ENCODE results near the gene PAOX.
A peak's percentile ranks its signal among the peaks of the same experiment; 100 is the strongest.

PAOX gene

DNA sequence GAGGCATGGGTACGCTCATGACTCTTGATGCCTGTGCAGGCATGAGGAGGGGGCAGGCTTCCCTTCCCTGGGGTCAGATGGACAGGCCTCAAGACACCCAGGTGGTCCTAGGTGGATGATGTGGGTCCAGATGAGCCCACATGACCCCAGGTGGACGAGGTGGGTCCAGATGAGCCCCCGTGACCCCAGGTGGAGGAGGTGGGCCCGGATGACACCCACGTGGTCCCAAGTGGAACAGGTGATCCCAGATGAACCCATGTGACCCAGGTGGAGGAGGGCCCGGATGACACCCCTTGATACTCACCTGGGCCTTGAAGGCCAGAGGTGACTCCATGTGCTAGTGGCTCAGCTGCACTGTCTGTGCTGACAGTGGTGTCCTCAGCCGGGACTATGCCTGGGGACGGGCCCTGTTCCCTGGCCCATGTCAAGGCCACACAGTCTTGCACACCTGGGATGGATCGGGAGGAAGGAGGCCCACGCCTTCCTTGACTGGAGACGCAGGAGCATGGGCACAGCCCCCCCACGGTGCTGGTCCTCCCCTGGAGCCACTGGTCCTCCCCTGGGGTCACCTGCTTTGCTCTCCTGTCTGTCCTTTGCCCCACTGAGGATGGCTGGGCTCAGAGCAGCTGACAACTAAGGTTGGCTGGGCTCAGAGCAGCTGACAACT, 28.6 kb upstream of the PAOX start:
- no peak for DNase-seq

DNA sequence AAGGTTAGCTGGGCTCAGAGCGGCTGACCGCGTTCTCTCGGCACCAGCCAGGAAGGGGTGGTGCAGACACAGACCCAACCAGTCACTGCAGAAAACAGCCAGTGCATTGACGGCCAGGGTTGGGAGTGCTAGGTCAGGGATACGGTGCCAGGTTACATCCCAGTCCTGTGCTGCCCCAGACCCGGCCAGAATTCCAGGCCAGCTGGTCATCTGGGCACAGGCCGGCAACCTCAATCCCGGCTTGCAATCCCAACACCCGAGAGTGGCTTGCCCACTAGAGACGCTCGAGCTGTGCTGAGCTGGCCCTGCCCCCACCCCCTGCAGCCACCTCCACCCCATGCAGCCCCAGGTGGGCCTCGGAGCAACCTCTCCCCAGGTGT, 28.1 kb upstream of the PAOX start:
- no peak for DNase-seq

- no peak for DNase-seq
Measured at GRCh38 chr10:133351408-133352318, 27.4 kb upstream of the PAOX start.

DNA sequence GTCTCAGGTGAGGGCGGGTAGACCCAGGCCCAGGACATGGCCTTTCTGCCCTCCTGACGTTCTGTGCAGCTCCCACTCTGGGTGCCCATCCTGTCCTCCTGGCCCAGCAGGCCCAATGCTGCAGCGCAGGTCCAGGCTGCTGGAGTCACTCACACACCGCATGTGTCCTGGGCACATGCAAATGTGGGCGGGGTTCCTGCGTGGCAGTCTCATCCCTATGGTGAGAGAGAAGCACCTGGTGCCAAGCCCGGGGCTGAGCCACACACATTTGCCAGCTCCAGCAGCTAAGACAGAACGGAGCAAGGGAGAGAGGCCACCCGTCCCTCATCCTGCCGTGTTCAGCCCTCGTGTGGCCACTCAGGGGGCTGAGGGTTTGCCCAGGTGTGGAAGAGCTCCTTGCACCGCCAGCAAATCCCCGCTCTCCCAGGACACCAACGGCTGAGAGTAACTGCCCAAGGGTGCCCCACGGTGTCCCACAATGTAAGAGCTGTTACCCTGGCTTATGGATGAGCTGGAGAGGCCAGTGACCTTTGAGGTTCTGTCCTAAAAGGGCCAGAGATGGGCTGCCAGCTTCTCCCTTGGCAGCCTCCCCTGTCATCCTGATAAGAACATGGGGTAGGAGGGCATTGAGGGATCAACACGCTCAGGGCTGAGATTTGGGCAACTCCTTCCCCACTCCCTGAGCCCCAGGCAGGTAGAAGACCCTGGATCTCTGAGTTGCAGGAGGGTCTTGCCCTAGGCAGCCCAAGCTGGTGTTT, 25.7 kb upstream of the PAOX start:
- DNase-seq = no peak

GRCh38 chr10:133353988-133354605, 25.0 kb upstream of the PAOX start:
- DNase-seq = no peak

DNA sequence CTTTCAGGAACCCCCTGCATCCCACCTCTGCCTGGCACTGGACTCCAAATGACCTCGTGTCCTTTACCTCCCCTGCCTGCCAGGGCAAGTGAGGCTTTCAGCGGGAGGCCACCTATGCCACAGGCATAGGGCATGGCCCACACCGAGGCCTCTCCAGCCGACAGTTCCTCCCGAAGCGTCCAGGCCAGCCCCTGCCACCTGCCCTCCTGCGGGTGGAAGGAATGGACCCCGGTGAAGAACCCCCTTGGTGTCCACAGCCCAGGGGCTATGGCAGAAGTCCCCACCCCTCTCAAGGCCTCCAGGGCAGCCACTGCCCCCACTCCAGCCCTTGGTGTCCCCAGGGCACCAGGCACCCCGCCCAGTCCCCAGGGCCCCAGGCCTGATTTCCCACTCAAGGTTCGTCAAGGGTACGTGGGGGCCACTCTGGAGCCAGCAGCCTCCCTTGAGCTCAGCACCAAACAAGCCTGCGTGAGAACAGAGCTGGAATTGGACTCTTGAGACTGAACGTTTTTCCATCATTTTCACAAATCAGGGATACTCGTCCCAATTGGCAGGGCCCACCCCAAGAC, 24.3 kb upstream of the PAOX start:
- no peak for DNase-seq

- no peak for DNase-seq
Measured at GRCh38 chr10:133355266-133355665, 23.8 kb upstream of the PAOX start.

DNA sequence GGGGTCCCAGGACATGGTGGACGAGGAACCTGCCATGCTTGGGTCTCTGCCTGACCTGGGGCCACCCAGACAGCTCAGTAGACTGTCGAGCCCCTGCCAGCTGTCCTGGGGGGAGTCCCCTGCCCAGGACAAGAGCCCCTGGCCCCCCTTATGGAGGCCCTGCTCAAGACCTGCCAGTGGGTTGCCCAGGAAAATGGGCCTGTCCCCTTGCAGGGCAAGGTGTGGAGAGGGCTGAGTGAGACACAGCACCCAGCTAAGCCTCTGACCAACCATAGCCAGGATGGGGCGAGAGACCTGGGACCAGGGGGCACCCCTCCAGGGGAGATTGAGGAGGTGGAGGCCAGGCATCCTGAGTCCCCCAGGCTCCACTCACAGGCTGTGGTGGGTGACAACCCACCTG, 23.1 kb upstream of the PAOX start:
- no peak for DNase-seq

DNA sequence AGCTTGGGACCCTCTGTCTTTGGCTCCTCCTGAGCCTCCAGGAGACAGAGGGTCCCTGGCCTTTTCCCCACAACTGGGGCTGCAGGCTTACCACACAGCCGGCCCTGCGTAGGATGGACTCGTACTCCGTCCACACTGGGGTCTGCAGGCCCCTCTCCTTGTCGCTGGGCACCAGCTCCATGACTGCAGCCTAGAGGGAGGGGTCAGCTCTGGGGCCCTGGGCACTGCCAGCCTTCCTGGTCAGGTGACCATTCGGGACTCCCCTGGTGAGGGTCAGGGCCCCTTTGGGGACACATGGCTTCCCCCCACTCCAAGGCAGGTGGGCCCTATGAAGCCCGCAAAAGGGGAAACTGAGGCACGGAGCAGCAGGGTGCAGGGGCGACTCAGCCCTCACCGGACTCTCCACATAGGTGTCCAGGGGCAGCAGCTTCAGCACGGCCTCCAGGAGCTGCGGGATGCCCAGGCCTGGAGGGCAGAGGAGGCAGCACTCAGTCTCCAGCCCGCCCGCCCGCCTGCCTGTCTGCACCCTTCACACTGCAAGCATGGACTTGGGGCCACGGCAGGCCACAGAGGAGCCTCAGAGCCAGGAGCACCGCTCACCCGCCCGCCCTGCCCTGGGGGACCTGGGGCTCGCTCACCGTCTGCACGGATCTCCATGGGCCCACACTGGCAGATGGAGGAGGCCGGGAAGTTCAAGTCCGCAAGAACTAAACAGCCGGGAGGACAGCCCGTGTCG, 22.3 kb upstream of the PAOX start:
- no peak for DNase-seq

DNA sequence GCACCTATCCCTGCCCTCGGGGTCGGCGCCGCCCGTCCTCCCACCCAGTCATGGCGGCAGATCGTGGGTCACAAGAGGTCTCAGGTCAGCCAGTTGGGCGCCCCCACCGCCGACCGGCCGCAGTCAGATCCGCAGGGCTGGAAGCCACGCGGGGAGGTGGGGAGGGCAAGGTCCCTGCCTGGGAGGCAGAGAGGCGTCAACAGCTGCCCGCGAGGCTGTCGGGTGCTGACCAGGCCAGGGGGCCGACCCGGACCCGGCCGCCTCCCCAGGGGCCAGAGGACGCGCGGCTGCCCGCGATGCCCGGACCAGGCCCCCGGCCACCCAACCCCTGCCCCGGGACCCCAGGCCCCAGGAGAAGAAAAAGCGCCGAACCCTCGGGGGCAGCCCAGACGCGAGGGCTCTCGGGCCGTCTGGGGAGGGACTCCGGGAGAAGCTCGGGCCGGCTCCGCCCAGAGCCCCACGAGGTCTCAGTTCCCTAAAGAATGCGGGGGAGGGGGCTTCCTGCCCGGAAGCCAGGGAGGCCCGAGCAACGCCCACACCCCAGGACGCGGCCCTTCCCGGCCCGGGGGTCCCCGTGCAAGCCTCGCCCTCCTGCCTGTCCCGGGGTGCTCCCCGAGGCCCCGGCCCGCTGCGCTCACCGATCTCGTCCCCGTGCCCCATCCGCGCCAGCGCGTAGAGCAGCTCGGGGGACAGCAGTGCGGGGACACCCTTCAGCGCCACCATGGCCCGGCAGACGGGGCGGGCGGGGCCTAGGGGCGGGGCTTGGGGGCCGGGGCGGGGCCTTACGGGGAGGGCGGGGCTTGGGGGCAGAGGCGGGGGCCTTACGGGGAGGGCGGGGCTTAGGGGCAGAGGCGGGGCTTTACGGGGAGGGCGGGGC, 21.5 kb upstream of the PAOX start, which contains the start of gene FUOM:
Gene FUOM (minus strand): TSS at position 735 of the 877 bp plus-strand sequence. CDS start 12 bp downstream, at position 723.
- DNase-seq = peak; percentile 60

- no peak for DNase-seq
Measured at GRCh38 chr10:133358162-133358924, 20.7 kb upstream of the PAOX start.

- DNase-seq = no peak
Measured at GRCh38 chr10:133358925-133359310, 20.1 kb upstream of the PAOX start.

GRCh38 chr10:133359554-133359971, 19.5 kb upstream of the PAOX start:
- DNase-seq = peak; percentile 20

GRCh38 chr10:133359972-133360610, 19.0 kb upstream of the PAOX start:
- no peak for DNase-seq

DNA sequence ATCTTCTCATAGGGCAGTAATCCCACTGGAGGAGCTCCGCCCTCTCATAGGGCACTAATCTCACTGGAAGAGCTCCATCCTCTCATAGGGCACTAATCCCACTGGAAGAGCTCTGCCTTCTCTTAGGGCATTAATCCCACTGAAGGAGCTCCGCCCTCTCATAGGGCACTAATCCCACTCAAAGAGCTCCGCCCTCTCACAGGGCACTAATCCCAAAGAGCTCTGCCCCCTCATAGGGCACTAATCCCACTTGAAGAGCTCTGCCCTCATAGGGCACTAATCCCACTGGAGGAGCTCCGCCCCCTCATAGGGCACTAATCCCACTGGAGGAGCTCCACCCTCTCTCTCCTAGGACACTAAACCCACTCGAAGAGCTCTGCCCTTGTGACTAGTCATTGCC, 17.8 kb upstream of the PAOX start:
- DNase-seq = no peak

DNA sequence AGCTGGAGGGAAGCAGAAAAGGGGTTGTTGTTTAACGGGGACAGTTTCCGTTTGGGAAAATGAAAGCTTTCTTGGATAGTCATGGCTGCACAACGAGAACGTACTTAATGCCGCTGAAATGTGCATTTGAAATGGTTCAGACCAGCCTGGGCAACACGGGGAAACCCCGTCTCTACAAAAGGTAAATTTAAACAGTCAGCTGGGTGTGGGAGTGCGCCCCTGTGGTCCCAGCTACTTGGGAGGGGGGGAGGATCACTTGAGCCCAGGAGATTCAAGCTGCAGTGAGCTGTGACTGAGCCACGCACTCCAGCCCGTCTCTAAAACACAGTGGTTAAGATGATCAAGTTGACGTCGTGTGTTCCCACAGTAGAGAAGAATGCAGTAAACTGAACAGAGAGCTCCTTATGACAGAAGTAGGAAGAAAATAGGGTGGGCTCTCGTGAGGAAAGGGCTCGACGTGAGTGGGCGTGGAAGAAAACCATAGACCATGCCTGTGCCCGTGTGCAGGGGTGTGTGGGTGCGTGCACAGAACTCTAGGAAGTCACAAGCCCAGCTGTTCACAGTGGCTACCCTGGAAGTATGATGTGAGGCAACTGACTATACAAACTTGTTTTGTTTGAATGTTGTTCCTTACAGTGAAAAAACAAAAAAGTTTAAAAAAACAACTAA, 17.2 kb upstream of the PAOX start:
- no peak for DNase-seq

DNA sequence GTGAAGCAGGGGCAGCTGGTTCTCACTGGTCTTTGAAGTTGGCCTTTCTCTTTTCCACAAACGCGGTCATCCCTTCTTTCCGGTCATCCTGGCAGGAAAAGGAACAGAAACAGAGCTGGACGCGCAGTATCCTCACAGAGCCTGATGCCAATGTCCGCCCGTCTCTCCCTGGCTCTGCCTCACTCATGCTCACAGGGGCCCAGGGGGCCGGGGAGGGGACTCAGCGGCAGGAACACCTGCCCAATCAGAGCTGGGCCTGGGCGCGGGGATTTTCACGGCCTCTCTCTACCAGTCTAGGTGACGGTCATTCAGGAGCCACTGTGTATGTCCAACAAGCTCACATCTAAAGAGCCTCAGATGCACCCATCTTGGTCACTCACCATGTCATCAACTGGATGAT, 16.2 kb upstream of the PAOX start:
- DNase-seq = no peak

- no peak for DNase-seq
Measured at GRCh38 chr10:133364645-133365431, 14.2 kb upstream of the PAOX start.

Data from RPMI8226 (cell line).